GM23248 (cell line): ENCODE measurements around the gene MTCL1. TPM values are rescaled to one million over a fixed set of nuclear protein-coding genes. Genes with fewer than 3 reads are reported as not detected.

Source experiments
- DNase-seq: peaks from one replicate; pipeline ENCODE4 v3.0.0-alpha.2; 2015
- H2AFZ ChIP-seq: fragments of 200-600 bp; sonication (generic); 2 replicates; pipeline ENCODE4 v1.6.1; 2016; ENCODE audit warnings: antibody characterized with exemption
- H3F3A ChIP-seq: fragments of 200-600 bp; sonication (generic); 2 replicates; pipeline ENCODE4 v1.6.1; 2016; ENCODE audit warnings: mild to moderate bottlenecking, antibody characterized with exemption, mixed run types; ENCODE audit not compliant: insufficient read depth
- H3K27ac ChIP-seq: fragments of 200-600 bp; sonication (generic); 2 replicates; pipeline ENCODE4 v1.5.1; 2016; ENCODE audit warnings: mild to moderate bottlenecking
- H3K27me3 ChIP-seq: fragments of 200-600 bp; sonication (generic); replicated peaks from 2 replicates; pipeline ENCODE4 v1.6.1; 2016; ENCODE audit warnings: mild to moderate bottlenecking; ENCODE audit not compliant: insufficient read depth
- H3K36me3 ChIP-seq: fragments of 200-600 bp; sonication (generic); 2 replicates; pipeline ENCODE4 v1.6.1; 2016; ENCODE audit warnings: low read depth, mild to moderate bottlenecking
- H3K4me1 ChIP-seq: fragments of 200-600 bp; sonication (generic); 2 replicates; pipeline ENCODE4 v1.6.1; 2016; ENCODE audit warnings: mild to moderate bottlenecking; ENCODE audit not compliant: insufficient read depth
- H3K4me2 ChIP-seq: fragments of 200-600 bp; sonication (generic); one replicate; pipeline ENCODE4 v1.6.1; 2016; ENCODE audit warnings: mild to moderate bottlenecking; ENCODE audit not compliant: unreplicated experiment
- H3K4me3 ChIP-seq: fragments of 200-600 bp; sonication (generic); 2 replicates; pipeline ENCODE4 v1.5.1; 2016; ENCODE audit warnings: mild to moderate bottlenecking
- H3K79me2 ChIP-seq: fragments of 200-600 bp; sonication (generic); 2 replicates; pipeline ENCODE4 v1.6.1; 2016; ENCODE audit warnings: mild to moderate bottlenecking; ENCODE audit not compliant: insufficient read depth
- H3K9ac ChIP-seq: fragments of 200-600 bp; sonication (generic); 2 replicates; pipeline ENCODE4 v1.6.1; 2016; ENCODE audit warnings: mild to moderate bottlenecking
- H3K9me2 ChIP-seq: fragments of 200-600 bp; sonication (generic); 2 replicates; pipeline ENCODE4 v1.6.1; 2016; ENCODE audit warnings: mixed run types, mild to moderate bottlenecking, moderate library complexity; ENCODE audit not compliant: insufficient read depth
- H3K9me3 ChIP-seq: fragments of 200-600 bp; sonication (generic); one replicate; pipeline ENCODE4 v1.6.1; 2017; ENCODE audit warnings: low read depth
- H4K20me1 ChIP-seq: fragments of 200-600 bp; sonication (generic); 2 replicates; pipeline ENCODE4 v1.6.0; 2016; ENCODE audit not compliant: insufficient read depth
- EZH2 ChIP-seq: fragments of 200-600 bp; sonication (generic); IDR thresholded peaks from 2 replicates; pipeline ENCODE4 v1.6.1; 2018; ENCODE audit warnings: antibody characterized with exemption, mild to moderate bottlenecking; ENCODE audit not compliant: insufficient read depth, poor library complexity, severe bottlenecking
- EZH2phosphoT487 ChIP-seq: fragments of 200-600 bp; sonication (generic); IDR thresholded peaks from 2 replicates; pipeline ENCODE4 v1.6.1; 2018; ENCODE audit warnings: antibody characterized with exemption, moderate library complexity, mild to moderate bottlenecking, low read depth; ENCODE audit not compliant: insufficient read depth
- WGBS, 2 experiments: methylation state at CpG; one replicate each; pipeline ENCODE4 v1.1.6; 2015 to 2017; ENCODE audit warnings: low lambda C conversion rate in 2 of 2, low coverage in 1 of 2; ENCODE audit errors: missing lambda C conversion rate in 2 of 2; 5-methylcytosine and 5-hydroxymethylcytosine counted together
- in situ Hi-C: fragments of 300-500 bp; cut with MboI; formaldehyde crosslinking; loops from 2 replicates; pipeline ENCODE4 v1.15.0; 2020
- polyA plus RNA-seq: library from polyadenylated mRNA; unstranded; fragments of >200 nt; fragmentation: Nextera tagmentation; extraction: Ambion mirVana; gene quantifications from 2 replicates; pipeline ENCODE4 v1.2.1, GENCODE V29; 2016
- total RNA-seq: library from RNA; depleted of rRNA; stranded (reverse); fragments of >200 nt; shearing (Covaris generic); gene quantifications from 2 replicates; pipeline ENCODE4 v1.2.3, GENCODE V29; 2014

Gene MTCL1
- total and polyA plus RNA-seq, 2 experiments from 2014 or later: 10.3 to 36.9 TPM

DNA sequence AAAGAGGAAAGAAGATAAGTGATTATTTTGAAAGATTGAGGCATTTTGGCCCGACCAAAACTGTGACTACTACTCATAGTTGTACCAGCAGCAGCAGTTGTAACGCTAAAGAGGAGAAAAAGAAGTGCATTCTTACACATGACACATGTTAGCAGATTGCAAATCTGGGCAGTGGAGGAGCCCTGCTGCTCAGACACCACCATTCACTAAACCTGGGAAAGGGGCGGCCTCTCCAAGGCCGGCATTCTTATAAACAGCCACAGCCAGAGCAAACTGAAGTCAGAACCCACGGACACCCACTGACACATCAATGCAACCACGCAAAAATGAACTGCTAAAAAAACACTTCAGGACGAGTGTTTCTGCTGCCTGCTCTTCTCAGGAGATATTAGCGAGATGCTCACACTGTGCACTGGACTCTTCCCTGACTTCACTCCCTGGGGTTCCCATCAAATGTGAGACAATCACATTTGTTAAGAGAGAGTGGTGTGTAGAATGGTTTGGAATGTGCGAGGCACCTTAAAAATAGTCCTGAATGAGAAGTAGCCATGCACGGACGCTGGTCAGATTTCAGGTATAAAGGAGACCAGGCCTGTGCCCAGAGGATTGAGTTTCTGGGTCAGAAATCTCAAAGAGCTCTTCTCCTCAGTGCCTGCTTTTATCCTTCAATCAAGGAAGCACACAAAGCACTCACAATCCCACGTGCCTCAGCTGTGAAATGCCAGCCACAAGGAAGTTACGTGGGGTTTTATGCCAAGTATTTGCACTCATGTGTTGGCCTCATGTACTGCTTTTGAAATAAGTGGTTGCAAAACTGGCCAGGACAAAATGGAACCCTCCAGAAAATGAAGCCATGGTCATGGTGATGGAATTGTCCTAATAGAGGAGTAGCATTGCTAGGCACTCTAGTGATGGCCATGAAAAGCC is 83.4 kb downstream of the MTCL1 start:
- WGBS, 2 experiments: 89 to 92% methylated on average over 13 of the region's 13 CpGs
- Histone ChIP-seq H3K27me3 (no peaks in the 10 kb centered on the region), H3K79me2 (0 out of 2 replicates have a peak, but pooled peaks cover 3% of the 10 kb centered on the region), H3K4me2 (no peak overlapping the region), H2AFZ (no peak overlapping the region), H3K4me3 (no peak overlapping the region), H4K20me1 (no peaks in the 10 kb centered on the region), H3F3A (peaks cover 19% of the 10 kb centered on the region), H3K9me3 (no peaks in the 10 kb centered on the region), H3K9me2 (no peaks in the 10 kb centered on the region), H3K9ac (no peak overlapping the region), H3K4me1 (peaks cover 13% of the 10 kb centered on the region), H3K27ac (no peak overlapping the region), H3K36me3 (peaks cover 41% of the 10 kb centered on the region)
- in situ Hi-C loops: no loop called here
- DNase-seq: no peak
- TF ChIP-seq EZH2phosphoT487 (no peak), EZH2 (no peak)

GRCh38 chr18:8791171-8791651 is 85.9 kb downstream of the MTCL1 start:
- Histone ChIP-seq H3K9ac (0 out of 2 replicates have a peak overlapping the region, but pooled peaks have one; percentile 5), H3K79me2 (0 out of 2 replicates have a peak, but pooled peaks cover 3% of the 10 kb centered on the region), H3K9me3 (no peaks in the 10 kb centered on the region), H3K9me2 (no peaks in the 10 kb centered on the region), H3K27me3 (no peaks in the 10 kb centered on the region), H3K27ac (peak overlapping the region; percentile 31), H4K20me1 (no peaks in the 10 kb centered on the region), H3K4me3 (no peak overlapping the region), H3F3A (peaks cover 30% of the 10 kb centered on the region), H2AFZ (no peak overlapping the region), H3K4me1 (peaks cover 31% of the 10 kb centered on the region), H3K4me2 (no peak overlapping the region), H3K36me3 (peaks cover 26% of the 10 kb centered on the region)
- 61 to 69% methylated on average over 4 of the region's 4 CpGs for WGBS, 2 experiments
- in situ Hi-C loops: no loop called here
- TF ChIP-seq EZH2 (no peak), EZH2phosphoT487 (no peak)
- peak; percentile 50 for DNase-seq

DNA sequence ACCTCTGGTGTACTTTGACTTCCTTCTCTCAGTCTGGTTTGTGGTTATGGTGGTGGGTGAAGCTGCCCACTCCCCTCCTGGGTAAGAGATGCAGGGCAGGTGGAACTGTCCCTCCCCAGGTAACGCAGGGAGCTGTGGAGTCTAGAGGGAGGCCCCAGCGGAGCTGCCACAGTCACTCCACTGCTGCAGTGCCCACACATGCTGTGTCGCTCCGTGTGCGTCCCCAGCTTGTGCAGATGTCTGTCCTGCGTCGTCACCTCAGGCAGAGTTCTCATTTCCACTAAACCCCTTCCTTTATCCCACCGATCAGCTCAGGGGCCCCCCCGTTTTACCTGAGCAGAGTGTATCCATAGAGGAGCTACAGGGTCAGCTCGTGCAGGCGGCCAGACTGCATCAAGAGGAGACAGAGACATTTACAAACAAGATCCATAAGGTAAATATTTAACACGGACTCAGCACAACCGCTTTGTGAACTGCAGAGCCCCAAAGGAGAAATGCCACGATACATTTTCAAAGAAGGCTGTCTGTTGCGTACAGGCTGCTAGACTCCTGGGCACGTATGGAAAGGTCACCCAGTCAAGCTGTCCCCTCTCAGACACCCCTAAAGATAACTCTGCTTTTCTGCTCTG is 87.4 kb downstream of the MTCL1 start:
- no peaks in the 10 kb centered on the region for H3K9me3 ChIP-seq
- WGBS, 2 experiments: 93 to 94% methylated on average over 16 of the region's 16 CpGs
- no peak overlapping the region for H3K4me3 ChIP-seq
- no peak overlapping the region for H3K9ac ChIP-seq
- H3K4me2 ChIP-seq: no peak overlapping the region
- H3K79me2 ChIP-seq: 0 out of 2 replicates have a peak, but pooled peaks cover 3% of the 10 kb centered on the region
- H2AFZ ChIP-seq: no peak overlapping the region
- H3K27me3 ChIP-seq: no peaks in the 10 kb centered on the region
- in situ Hi-C loops: no loop called here
- no peak overlapping the region for H3K27ac ChIP-seq
- peaks cover 45% of the 10 kb centered on the region for H3F3A ChIP-seq
- TF ChIP-seq EZH2phosphoT487: no peak
- no peak for TF ChIP-seq EZH2
- no peaks in the 10 kb centered on the region for H4K20me1 ChIP-seq
- H3K9me2 ChIP-seq: no peaks in the 10 kb centered on the region
- peaks cover 44% of the 10 kb centered on the region for H3K4me1 ChIP-seq
- peaks cover 23% of the 10 kb centered on the region for H3K36me3 ChIP-seq
- no peak for DNase-seq

DNA sequence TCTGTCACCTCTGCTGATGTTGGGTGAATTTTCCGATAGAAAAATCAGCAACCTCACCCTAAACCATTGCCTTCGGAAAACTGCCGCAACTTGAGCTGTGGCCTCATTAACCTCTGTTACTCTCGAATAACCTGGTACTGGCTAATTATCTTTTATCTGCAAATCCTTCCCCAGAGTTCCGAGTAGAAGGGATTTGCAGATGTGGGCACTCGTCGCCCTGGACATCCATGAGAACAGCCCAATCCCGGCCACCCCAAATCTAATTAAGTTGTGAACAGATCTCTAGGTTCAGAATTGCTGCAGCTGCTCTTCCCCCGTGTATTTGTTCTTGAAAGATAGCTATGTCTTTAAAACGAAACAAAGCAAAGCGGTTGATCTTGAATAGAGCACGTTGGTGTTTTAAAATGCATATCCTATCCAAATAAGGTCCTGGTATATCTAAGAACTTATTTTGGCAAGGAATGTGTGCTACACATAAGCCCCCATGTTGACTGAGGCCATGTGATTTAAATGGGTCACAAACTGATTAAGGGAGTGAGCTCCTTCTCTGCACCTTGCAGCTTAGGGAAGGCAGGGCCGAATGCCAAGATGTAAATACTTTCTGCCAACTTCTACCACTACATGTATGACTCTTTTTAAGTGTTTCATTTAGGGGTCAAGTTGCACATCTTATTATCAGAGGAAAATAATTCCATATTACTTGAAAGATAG is 88.2 kb downstream of the MTCL1 start:
- Histone ChIP-seq H3K27me3 (no peaks in the 10 kb centered on the region), H3K4me2 (no peak overlapping the region), H2AFZ (no peak overlapping the region), H3K9me2 (no peaks in the 10 kb centered on the region), H3K9me3 (no peaks in the 10 kb centered on the region), H3K9ac (no peak overlapping the region), H3K79me2 (0 out of 2 replicates have a peak, but pooled peaks cover 2% of the 10 kb centered on the region), H3K4me3 (no peak overlapping the region), H3K36me3 (peaks cover 23% of the 10 kb centered on the region), H3K4me1 (peaks cover 48% of the 10 kb centered on the region), H4K20me1 (no peaks in the 10 kb centered on the region), H3K27ac (peak overlapping the region; percentile 62), H3F3A (peaks cover 53% of the 10 kb centered on the region)
- in situ Hi-C loops: no loop called here
- 91 to 92% methylated on average over 13 of the region's 13 CpGs for WGBS, 2 experiments
- TF ChIP-seq EZH2: no peak
- no peak for TF ChIP-seq EZH2phosphoT487
- DNase-seq: peak; percentile 16
